GM13976 (cell line): ENCODE measurements around the gene CNNM2.

Experiments
- DNase-seq: peaks from one replicate; pipeline ENCODE4 v3.0.0; 2012; ENCODE audit warnings: low spot score
- in situ Hi-C: fragments of 300-500 bp; cut with MboI; formaldehyde crosslinking; loops from one replicate; pipeline ENCODE4 v1.12.0; 2022; ENCODE audit warnings: low sequenced_read_pairs, mixed read lengths, inconsistent platforms; ENCODE audit not compliant: unreplicated experiment
- TF ChIP-seq, protein P1 (sequence below): IDR thresholded peaks from 2 replicates; pipeline ENCODE4 v1.5.1; 2012; ENCODE audit warnings: borderline replicate concordance, mild to moderate bottlenecking; ENCODE audit not compliant: insufficient read depth; ENCODE audit errors: extremely low read depth, missing control alignments, control extremely low read depth

The CNNM2 gene

DNA sequence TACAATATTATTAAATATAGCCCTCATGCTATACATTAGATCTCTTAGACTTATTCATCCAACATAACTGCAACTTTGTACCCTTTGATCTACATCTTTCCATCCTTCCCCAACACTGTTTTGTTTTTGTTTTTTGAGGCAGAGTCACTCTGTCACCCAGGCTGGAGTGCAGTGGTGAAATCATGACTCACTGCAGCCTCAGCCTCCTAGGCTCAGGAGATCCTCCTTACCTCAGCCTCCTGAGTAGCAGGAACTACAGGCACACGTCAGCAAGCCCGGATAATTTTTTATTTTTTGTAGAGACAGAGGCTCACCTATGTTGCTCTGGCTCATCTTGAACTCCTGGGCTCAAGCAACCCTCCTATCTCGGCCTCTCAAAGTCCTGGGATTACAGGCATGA is 221.7 kb downstream of the CNNM2 start:
- in situ Hi-C loops = no loop called here
- TF ChIP-seq, protein P1, sequence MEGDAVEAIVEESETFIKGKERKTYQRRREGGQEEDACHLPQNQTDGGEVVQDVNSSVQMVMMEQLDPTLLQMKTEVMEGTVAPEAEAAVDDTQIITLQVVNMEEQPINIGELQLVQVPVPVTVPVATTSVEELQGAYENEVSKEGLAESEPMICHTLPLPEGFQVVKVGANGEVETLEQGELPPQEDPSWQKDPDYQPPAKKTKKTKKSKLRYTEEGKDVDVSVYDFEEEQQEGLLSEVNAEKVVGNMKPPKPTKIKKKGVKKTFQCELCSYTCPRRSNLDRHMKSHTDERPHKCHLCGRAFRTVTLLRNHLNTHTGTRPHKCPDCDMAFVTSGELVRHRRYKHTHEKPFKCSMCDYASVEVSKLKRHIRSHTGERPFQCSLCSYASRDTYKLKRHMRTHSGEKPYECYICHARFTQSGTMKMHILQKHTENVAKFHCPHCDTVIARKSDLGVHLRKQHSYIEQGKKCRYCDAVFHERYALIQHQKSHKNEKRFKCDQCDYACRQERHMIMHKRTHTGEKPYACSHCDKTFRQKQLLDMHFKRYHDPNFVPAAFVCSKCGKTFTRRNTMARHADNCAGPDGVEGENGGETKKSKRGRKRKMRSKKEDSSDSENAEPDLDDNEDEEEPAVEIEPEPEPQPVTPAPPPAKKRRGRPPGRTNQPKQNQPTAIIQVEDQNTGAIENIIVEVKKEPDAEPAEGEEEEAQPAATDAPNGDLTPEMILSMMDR = no peak

More for the DNA sequence above, 221.7 kb downstream of the CNNM2 start:
- no peak for DNase-seq
